ENCODE data around the gene NAV2. TPM values are rescaled to one million over a fixed set of nuclear protein-coding genes. Genes with fewer than 3 reads are reported as not detected.

The NAV2 gene
- total RNA-seq, 2 donors from 2014 or later, result 0.37 to 0.58 TPM

- no peaks in the 10 kb centered on the region for H3K36me3 Mint-ChIP-seq (ENCODE audit: low read depth)
- ATAC-seq (replicated peaks), result peak; percentile 60
- peaks cover 34% of the 10 kb centered on the region for H3K27me3 Mint-ChIP-seq
- H3K27ac Mint-ChIP-seq, result no peak overlapping the region
- H3K9me3 Mint-ChIP-seq, result no peaks in the 10 kb centered on the region
- no peak overlapping the region for H3K4me3 Mint-ChIP-seq
- peaks cover 1% of the 10 kb centered on the region for H3K4me1 Mint-ChIP-seq
Observed at GRCh38 chr11:19679952-19680828, 32.4 kb upstream of the NAV2 start.

GRCh38 chr11:19680829-19681368 is 31.7 kb upstream of the NAV2 start:
- peaks cover 34% of the 10 kb centered on the region for H3K27me3 Mint-ChIP-seq
- H3K27ac Mint-ChIP-seq, result no peak overlapping the region
- ATAC-seq (replicated peaks), result peak; percentile 15
- H3K4me1 Mint-ChIP-seq, result no peaks in the 10 kb centered on the region
- H3K4me3 Mint-ChIP-seq, result no peak overlapping the region
- H3K9me3 Mint-ChIP-seq, result no peaks in the 10 kb centered on the region
- no peaks in the 10 kb centered on the region for H3K36me3 Mint-ChIP-seq (ENCODE audit: low read depth)

- H3K4me1 Mint-ChIP-seq, result no peaks in the 10 kb centered on the region
- no peaks in the 10 kb centered on the region for H3K9me3 Mint-ChIP-seq
- H3K4me3 Mint-ChIP-seq, result no peak overlapping the region
- H3K36me3 Mint-ChIP-seq (ENCODE audit: low read depth), result no peaks in the 10 kb centered on the region
- no peak overlapping the region for H3K27ac Mint-ChIP-seq
- H3K27me3 Mint-ChIP-seq, result peaks cover 33% of the 10 kb centered on the region
- no peak for ATAC-seq (replicated peaks)
Observed at GRCh38 chr11:19683141-19683805, 29.4 kb upstream of the NAV2 start.

GRCh38 chr11:19683862-19684491 is 28.7 kb upstream of the NAV2 start:
- Mint-ChIP-seq H3K27ac (no peak overlapping the region), H3K36me3 (ENCODE audit: low read depth) (no peaks in the 10 kb centered on the region), H3K27me3 (peaks cover 27% of the 10 kb centered on the region), H3K9me3 (no peaks in the 10 kb centered on the region), H3K4me3 (no peak overlapping the region), H3K4me1 (no peaks in the 10 kb centered on the region)
- ATAC-seq (replicated peaks), result no peak

GRCh38 chr11:19686234-19686633 is 26.4 kb upstream of the NAV2 start:
- ATAC-seq (replicated peaks), result no peak
- Mint-ChIP-seq H3K4me1 (no peaks in the 10 kb centered on the region), H3K9me3 (no peaks in the 10 kb centered on the region), H3K27ac (no peak overlapping the region), H3K4me3 (no peak overlapping the region), H3K27me3 (peaks cover 15% of the 10 kb centered on the region), H3K36me3 (ENCODE audit: low read depth) (no peaks in the 10 kb centered on the region)

GRCh38 chr11:19687392-19687791 is 25.2 kb upstream of the NAV2 start:
- no peak for ATAC-seq (replicated peaks)
- Mint-ChIP-seq H3K4me3 (no peak overlapping the region), H3K27ac (no peak overlapping the region), H3K4me1 (no peaks in the 10 kb centered on the region), H3K27me3 (peaks cover 8% of the 10 kb centered on the region), H3K9me3 (no peaks in the 10 kb centered on the region), H3K36me3 (ENCODE audit: low read depth) (no peaks in the 10 kb centered on the region)

- Mint-ChIP-seq H3K9me3 (no peaks in the 10 kb centered on the region), H3K27me3 (peaks cover 3% of the 10 kb centered on the region), H3K27ac (no peak overlapping the region), H3K4me3 (no peak overlapping the region), H3K4me1 (no peaks in the 10 kb centered on the region), H3K36me3 (ENCODE audit: low read depth) (no peaks in the 10 kb centered on the region)
- ATAC-seq (replicated peaks), result no peak
Observed at GRCh38 chr11:19689281-19690000, 23.2 kb upstream of the NAV2 start.

- Mint-ChIP-seq H3K9me3 (no peaks in the 10 kb centered on the region), H3K4me1 (no peaks in the 10 kb centered on the region), H3K27ac (no peak overlapping the region), H3K36me3 (ENCODE audit: low read depth) (no peaks in the 10 kb centered on the region), H3K27me3 (peaks cover 3% of the 10 kb centered on the region), H3K4me3 (no peak overlapping the region)
- no peak for ATAC-seq (replicated peaks)
Observed at GRCh38 chr11:19690885-19691284, 21.8 kb upstream of the NAV2 start.

- no peak overlapping the region for H3K27ac Mint-ChIP-seq
- H3K36me3 Mint-ChIP-seq (ENCODE audit: low read depth), result no peaks in the 10 kb centered on the region
- no peak for ATAC-seq (replicated peaks)
- no peaks in the 10 kb centered on the region for H3K9me3 Mint-ChIP-seq
- H3K27me3 Mint-ChIP-seq, result peaks cover 3% of the 10 kb centered on the region
- no peaks in the 10 kb centered on the region for H3K4me1 Mint-ChIP-seq
- H3K4me3 Mint-ChIP-seq, result no peak overlapping the region
Observed at GRCh38 chr11:19691815-19692500, 20.7 kb upstream of the NAV2 start.

- H3K4me3 Mint-ChIP-seq, result no peak overlapping the region
- H3K36me3 Mint-ChIP-seq (ENCODE audit: low read depth), result no peaks in the 10 kb centered on the region
- no peak overlapping the region for H3K27ac Mint-ChIP-seq
- ATAC-seq (replicated peaks), result no peak
- no peaks in the 10 kb centered on the region for H3K9me3 Mint-ChIP-seq
- no peaks in the 10 kb centered on the region for H3K4me1 Mint-ChIP-seq
- peaks cover 6% of the 10 kb centered on the region for H3K27me3 Mint-ChIP-seq
Observed at GRCh38 chr11:19693146-19693545, 19.5 kb upstream of the NAV2 start.

GRCh38 chr11:19694796-19695345 is 17.8 kb upstream of the NAV2 start:
- no peak overlapping the region for H3K4me3 Mint-ChIP-seq
- H3K9me3 Mint-ChIP-seq, result no peaks in the 10 kb centered on the region
- H3K4me1 Mint-ChIP-seq, result no peaks in the 10 kb centered on the region
- H3K36me3 Mint-ChIP-seq (ENCODE audit: low read depth), result no peaks in the 10 kb centered on the region
- peaks cover 11% of the 10 kb centered on the region for H3K27me3 Mint-ChIP-seq
- H3K27ac Mint-ChIP-seq, result no peak overlapping the region
- no peak for ATAC-seq (replicated peaks)

- H3K27me3 Mint-ChIP-seq, result peaks cover 8% of the 10 kb centered on the region
- H3K27ac Mint-ChIP-seq, result no peak overlapping the region
- H3K4me1 Mint-ChIP-seq, result no peaks in the 10 kb centered on the region
- H3K36me3 Mint-ChIP-seq (ENCODE audit: low read depth), result no peaks in the 10 kb centered on the region
- H3K4me3 Mint-ChIP-seq, result no peak overlapping the region
- no peaks in the 10 kb centered on the region for H3K9me3 Mint-ChIP-seq
- no peak for ATAC-seq (replicated peaks)
Observed at GRCh38 chr11:19696073-19696472, 16.6 kb upstream of the NAV2 start.

GRCh38 chr11:19696904-19697303 is 15.7 kb upstream of the NAV2 start:
- Mint-ChIP-seq H3K9me3 (no peaks in the 10 kb centered on the region), H3K27ac (no peak overlapping the region), H3K4me3 (no peak overlapping the region), H3K27me3 (peaks cover 8% of the 10 kb centered on the region), H3K4me1 (no peaks in the 10 kb centered on the region), H3K36me3 (ENCODE audit: low read depth) (no peaks in the 10 kb centered on the region)
- ATAC-seq (replicated peaks), result no peak
